Measurements from ENCODE around the gene TAAR9.

DNA sequence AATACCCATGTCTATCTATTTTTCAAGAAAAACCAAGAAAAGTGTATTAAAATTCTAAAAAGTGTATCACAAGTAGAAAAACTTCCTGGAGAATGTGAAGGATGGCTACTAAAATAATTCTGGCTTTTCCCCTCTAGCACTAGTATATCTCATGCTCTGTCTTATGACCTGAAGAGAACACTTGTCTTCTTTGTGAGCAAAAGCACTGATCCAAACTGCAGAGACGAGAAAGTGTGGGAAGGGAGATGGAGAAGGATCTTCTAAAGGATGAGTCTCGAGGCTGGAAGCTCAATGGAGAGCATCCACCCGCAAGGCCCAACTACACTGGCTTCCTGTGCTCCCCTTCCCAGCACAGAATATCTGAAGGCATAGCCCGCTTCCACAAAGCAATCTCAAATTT lies 48.7 kb upstream of the TAAR9 start:
- TF ChIP-seq, protein P1, sequence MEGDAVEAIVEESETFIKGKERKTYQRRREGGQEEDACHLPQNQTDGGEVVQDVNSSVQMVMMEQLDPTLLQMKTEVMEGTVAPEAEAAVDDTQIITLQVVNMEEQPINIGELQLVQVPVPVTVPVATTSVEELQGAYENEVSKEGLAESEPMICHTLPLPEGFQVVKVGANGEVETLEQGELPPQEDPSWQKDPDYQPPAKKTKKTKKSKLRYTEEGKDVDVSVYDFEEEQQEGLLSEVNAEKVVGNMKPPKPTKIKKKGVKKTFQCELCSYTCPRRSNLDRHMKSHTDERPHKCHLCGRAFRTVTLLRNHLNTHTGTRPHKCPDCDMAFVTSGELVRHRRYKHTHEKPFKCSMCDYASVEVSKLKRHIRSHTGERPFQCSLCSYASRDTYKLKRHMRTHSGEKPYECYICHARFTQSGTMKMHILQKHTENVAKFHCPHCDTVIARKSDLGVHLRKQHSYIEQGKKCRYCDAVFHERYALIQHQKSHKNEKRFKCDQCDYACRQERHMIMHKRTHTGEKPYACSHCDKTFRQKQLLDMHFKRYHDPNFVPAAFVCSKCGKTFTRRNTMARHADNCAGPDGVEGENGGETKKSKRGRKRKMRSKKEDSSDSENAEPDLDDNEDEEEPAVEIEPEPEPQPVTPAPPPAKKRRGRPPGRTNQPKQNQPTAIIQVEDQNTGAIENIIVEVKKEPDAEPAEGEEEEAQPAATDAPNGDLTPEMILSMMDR (IDR thresholded peaks at IDR 0.05): no peak
- TF ChIP-seq POLR2AphosphoS5 (IDR thresholded peaks at IDR 0.05; ENCODE audit: low read depth, low read length) (no peak), YY1 (IDR thresholded peaks at IDR 0.05; ENCODE audit: low read depth) (no peak), FOXM1 (IDR thresholded peaks at IDR 0.05; ENCODE audit: low read depth) (no peak), ZBTB33 (IDR thresholded peaks at IDR 0.05; ENCODE audit: borderline replicate concordance, low read depth) (no peak), SIN3A (IDR thresholded peaks at IDR 0.05; ENCODE audit: borderline replicate concordance, low read depth, low read length) (no peak), GABPA (IDR thresholded peaks at IDR 0.05; ENCODE audit: low read depth) (no peak), CHD2 (IDR thresholded peaks at IDR 0.05; ENCODE audit: low read length, partially characterized antibody) (no peak), JUND (IDR thresholded peaks at IDR 0.05) (no peak), EP300 (IDR thresholded peaks at IDR 0.05; ENCODE audit: borderline replicate concordance in 1 of 2, low read depth in 1 of 2, low read length in 1 of 2) (no peak), RAD21 (IDR thresholded peaks at IDR 0.05; ENCODE audit: low read length) (no peak)
- TF ChIP-seq, protein P2, sequence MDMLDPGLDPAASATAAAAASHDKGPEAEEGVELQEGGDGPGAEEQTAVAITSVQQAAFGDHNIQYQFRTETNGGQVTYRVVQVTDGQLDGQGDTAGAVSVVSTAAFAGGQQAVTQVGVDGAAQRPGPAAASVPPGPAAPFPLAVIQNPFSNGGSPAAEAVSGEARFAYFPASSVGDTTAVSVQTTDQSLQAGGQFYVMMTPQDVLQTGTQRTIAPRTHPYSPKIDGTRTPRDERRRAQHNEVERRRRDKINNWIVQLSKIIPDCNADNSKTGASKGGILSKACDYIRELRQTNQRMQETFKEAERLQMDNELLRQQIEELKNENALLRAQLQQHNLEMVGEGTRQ (IDR thresholded peaks at IDR 0.05; ENCODE audit: borderline replicate concordance, low read depth, low read length): no peak
- TF ChIP-seq, protein P3, sequence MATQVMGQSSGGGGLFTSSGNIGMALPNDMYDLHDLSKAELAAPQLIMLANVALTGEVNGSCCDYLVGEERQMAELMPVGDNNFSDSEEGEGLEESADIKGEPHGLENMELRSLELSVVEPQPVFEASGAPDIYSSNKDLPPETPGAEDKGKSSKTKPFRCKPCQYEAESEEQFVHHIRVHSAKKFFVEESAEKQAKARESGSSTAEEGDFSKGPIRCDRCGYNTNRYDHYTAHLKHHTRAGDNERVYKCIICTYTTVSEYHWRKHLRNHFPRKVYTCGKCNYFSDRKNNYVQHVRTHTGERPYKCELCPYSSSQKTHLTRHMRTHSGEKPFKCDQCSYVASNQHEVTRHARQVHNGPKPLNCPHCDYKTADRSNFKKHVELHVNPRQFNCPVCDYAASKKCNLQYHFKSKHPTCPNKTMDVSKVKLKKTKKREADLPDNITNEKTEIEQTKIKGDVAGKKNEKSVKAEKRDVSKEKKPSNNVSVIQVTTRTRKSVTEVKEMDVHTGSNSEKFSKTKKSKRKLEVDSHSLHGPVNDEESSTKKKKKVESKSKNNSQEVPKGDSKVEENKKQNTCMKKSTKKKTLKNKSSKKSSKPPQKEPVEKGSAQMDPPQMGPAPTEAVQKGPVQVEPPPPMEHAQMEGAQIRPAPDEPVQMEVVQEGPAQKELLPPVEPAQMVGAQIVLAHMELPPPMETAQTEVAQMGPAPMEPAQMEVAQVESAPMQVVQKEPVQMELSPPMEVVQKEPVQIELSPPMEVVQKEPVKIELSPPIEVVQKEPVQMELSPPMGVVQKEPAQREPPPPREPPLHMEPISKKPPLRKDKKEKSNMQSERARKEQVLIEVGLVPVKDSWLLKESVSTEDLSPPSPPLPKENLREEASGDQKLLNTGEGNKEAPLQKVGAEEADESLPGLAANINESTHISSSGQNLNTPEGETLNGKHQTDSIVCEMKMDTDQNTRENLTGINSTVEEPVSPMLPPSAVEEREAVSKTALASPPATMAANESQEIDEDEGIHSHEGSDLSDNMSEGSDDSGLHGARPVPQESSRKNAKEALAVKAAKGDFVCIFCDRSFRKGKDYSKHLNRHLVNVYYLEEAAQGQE (IDR thresholded peaks at IDR 0.05; ENCODE audit: low read depth, low read length): no peak
- TF ChIP-seq, protein P4, sequence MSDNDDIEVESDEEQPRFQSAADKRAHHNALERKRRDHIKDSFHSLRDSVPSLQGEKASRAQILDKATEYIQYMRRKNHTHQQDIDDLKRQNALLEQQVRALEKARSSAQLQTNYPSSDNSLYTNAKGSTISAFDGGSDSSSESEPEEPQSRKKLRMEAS (IDR thresholded peaks at IDR 0.05; ENCODE audit: low read depth): no peak

Data from SK-N-SH (cell line).